HepG2 (cell line): ENCODE results near the gene SLC39A3. TPM values are rescaled to one million over a fixed set of nuclear protein-coding genes. Genes with fewer than 3 reads are reported as not detected.

Experiments used
- ATAC-seq: fragments of 200-7000 bp; cut with Tn5 transposase; 3 replicates; pipeline ENCODE4 v1.9.1; 2020; ENCODE audit warnings: mild to moderate bottlenecking, moderate library complexity
- BruUV-seq: library from RNA; stranded (reverse); fragments of 400-500 nt; replicated peaks from 2 replicates; lab custom pipeline; 2021; lab: Mats Ljungman, UMichigan
- CTCF ChIA-PET: fragments of 300-600 bp; formaldehyde crosslinking; extraction: SDS; loops from one replicate; lab custom pipeline; 2021; ENCODE audit warnings: low total read pairs, inconsistent platforms, low intra/inter-chr PET ratio; lab: Yijun Ruan, JAX
- POLR2A ChIA-PET: fragments of 350-600 bp; sonication (Branson Sonifier 250); formaldehyde crosslinking; loops from one replicate; lab custom pipeline; 2020; ENCODE audit warnings: antibody characterized with exemption, inconsistent platforms; lab: Yijun Ruan, JAX
- DNase-seq: peaks from one replicate; pipeline ENCODE4 v3.0.0-alpha.2; 2015; ENCODE audit warnings: low spot score
- FAIRE-seq: peaks from 3 replicates; lab custom pipeline; 2011; peaks lifted over from hg19 to GRCh38; lab: Jason Lieb, UNC
- H2AFZ ChIP-seq: one replicate; pipeline ENCODE4 v1.6.1; 2011; ENCODE audit warnings: low read length, inconsistent platforms
- H3K27ac ChIP-seq: fragments of 300-600 bp; 3 replicates; pipeline ENCODE4 v1.8.0; 2011; ENCODE audit warnings: mixed run types, mild to moderate bottlenecking, mixed read lengths, low read length, inconsistent platforms; ENCODE audit not compliant: insufficient read depth; ENCODE audit errors: extremely low read length
- H3K27me3 ChIP-seq, 2 experiments: fragments of 200-600 bp in 1 of 2; 2 replicates in 1 of 2; 3 replicates in 1 of 2; pipeline versions ENCODE4 v1.6.0 to v1.8.0; 2011; ENCODE audit warnings: low read length in 2 of 2, mild to moderate bottlenecking in 2 of 2, moderate library complexity in 2 of 2, inconsistent platforms in 1 of 2; ENCODE audit not compliant: insufficient read depth in 2 of 2, control insufficient read depth in 1 of 2
- H3K36me3 ChIP-seq, 2 experiments: fragments of 200-600 bp in 1 of 2; replicated peaks in 1 of 2; 2 replicates in 1 of 2; 3 replicates in 1 of 2; pipeline versions ENCODE4 v1.5.1 to v1.8.0; 2011; ENCODE audit warnings: low read length in 2 of 2, inconsistent platforms in 1 of 2; ENCODE audit not compliant: insufficient read depth in 2 of 2, control insufficient read depth in 1 of 2
- H3K4me1 ChIP-seq: 2 replicates; pipeline ENCODE4 v1.5.1; 2012; ENCODE audit warnings: low read length, inconsistent platforms; ENCODE audit not compliant: insufficient read depth
- H3K4me2 ChIP-seq: 2 replicates; pipeline ENCODE4 v1.6.0; 2011; ENCODE audit warnings: low read depth, low read length, inconsistent platforms
- H3K4me3 ChIP-seq, 3 experiments: fragments of 200-600 bp in 1 of 3; sonication (generic), shearing (Covaris generic) in 1 of 3; replicated peaks in 1 of 3; 2 replicates each; pipeline ENCODE4 v1.5.1; 2011 to 2016; ENCODE audit warnings: low read length in 3 of 3, inconsistent platforms in 2 of 3, low read depth in 2 of 3, mild to moderate bottlenecking in 2 of 3, control low read depth in 1 of 3, mixed read lengths in 1 of 3; ENCODE audit not compliant: insufficient read depth in 1 of 3
- H3K79me2 ChIP-seq: one replicate; pipeline ENCODE4 v1.6.1; 2011; ENCODE audit warnings: low read length, inconsistent platforms; ENCODE audit not compliant: insufficient read depth
- H3K9ac ChIP-seq: 2 replicates; pipeline ENCODE4 v1.6.0; 2011; ENCODE audit warnings: mild to moderate bottlenecking, low read depth, low read length, inconsistent platforms; ENCODE audit not compliant: insufficient read depth
- H3K9me3 ChIP-seq: 2 replicates; pipeline ENCODE4 v1.5.1; 2012; ENCODE audit warnings: mild to moderate bottlenecking, low read length
- H4K20me1 ChIP-seq: 2 replicates; pipeline ENCODE4 v1.6.0; 2011; ENCODE audit warnings: inconsistent platforms, mild to moderate bottlenecking, low read length, moderate library complexity; ENCODE audit not compliant: insufficient read depth
- AGO2 ChIP-seq: fragments of 200-400 bp; formaldehyde crosslinking; optimal IDR thresholded peaks from 2 replicates; pipeline ENCODE3; 2017; ENCODE audit warnings: mild to moderate bottlenecking, low read depth, low read length, moderate library complexity
- GATAD2A ChIP-seq: IDR thresholded peaks from 2 replicates; pipeline ENCODE4 v1.6.1; 2016
- NONO ChIP-seq, 2 experiments: fragments of 450-650 bp in 1 of 2; sonication (generic) in 1 of 2; formaldehyde crosslinking in 1 of 2; IDR thresholded peaks in 1 of 2; conservative IDR thresholded peaks in 1 of 2; 2 replicates each; pipeline versions ENCODE4 v1.6.1 to v1.8.0; 2017 to 2022; ENCODE audit warnings: mild to moderate bottlenecking in 1 of 2, missing genetic modification reagents in 1 of 2, moderate library complexity in 1 of 2
- ONECUT2 ChIP-seq: sonication (generic); formaldehyde crosslinking; IDR thresholded peaks from 2 replicates; pipeline ENCODE4 v1.4.0; 2020; ENCODE audit warnings: missing genetic modification reagents
- RCOR2 ChIP-seq: IDR thresholded peaks from 2 replicates; pipeline ENCODE4 v1.6.1; 2016; ENCODE audit warnings: missing biosample characterization, missing genetic modification reagents
- SP1 ChIP-seq, 2 experiments: fragments of 450-650 bp in 1 of 2; sonication (generic) in 1 of 2; formaldehyde crosslinking in 1 of 2; IDR thresholded peaks; 2 replicates each; pipeline versions ENCODE4 v1.4.0 to v1.6.1; 2016 to 2020; ENCODE audit warnings: missing genetic modification reagents in 1 of 2
- ZBTB21 ChIP-seq: sonication (generic); formaldehyde crosslinking; IDR thresholded peaks from 2 replicates; pipeline ENCODE4 v1.4.0; 2020; ENCODE audit warnings: missing genetic modification reagents
- ZNF615 ChIP-seq: sonication (generic); formaldehyde crosslinking; IDR thresholded peaks from 2 replicates; pipeline ENCODE4 v1.5.0; 2020; ENCODE audit warnings: mild to moderate bottlenecking, missing genetic modification reagents, borderline replicate concordance
- ZNF652 ChIP-seq: IDR thresholded peaks from 2 replicates; pipeline ENCODE4 v1.6.1; 2016; ENCODE audit warnings: low read depth, borderline replicate concordance
- ZNF746 ChIP-seq: sonication (generic); formaldehyde crosslinking; IDR thresholded peaks from 2 replicates; pipeline ENCODE4 v1.8.0; 2022; ENCODE audit warnings: mild to moderate bottlenecking, missing genetic modification reagents
- WGBS: methylation state at CpG from one replicate; pipeline ENCODE4 v1.1.6; 2017; ENCODE audit warnings: low lambda C conversion rate; 5-methylcytosine and 5-hydroxymethylcytosine counted together
- in situ Hi-C: cut with HindIII; loops from 2 replicates; pipeline ENCODE4 v1.10.0; 2017; ENCODE audit warnings: low pct_unique_long_range_greater_than_20kb; ENCODE audit not compliant: extremely low pct_ligation_motif_present
- intact Hi-C: fragments of 100-400 bp; cut with micrococcal nuclease; formaldehyde crosslinking; loops from one replicate; pipeline ENCODE4 v1.10.0; 2022; ENCODE audit not compliant: unreplicated experiment
- polyA plus RNA-seq, 8 experiments: library from polyadenylated mRNA; depleted of rRNA in 3 of 8; stranded (reverse) in 7 of 8; unstranded in 1 of 8; fragments of >200 nt; fragmentation: Illumina TruSeq in 4 of 8; extraction: Trizol in 4 of 8; gene quantifications; 2 replicates each; pipeline versions ENCODE4 v1.2.1 to v1.2.3, GENCODE V29; 2011 to 2016; ENCODE audit warnings: low read depth in 4 of 8, missing spikeins in 1 of 8, mixed read lengths in 1 of 8; ENCODE audit not compliant: insufficient read depth in 1 of 8
- total RNA-seq, 5 experiments: library from RNA; depleted of rRNA; stranded (reverse); fragments of >200 nt; fragmentation: Illumina TruSeq; extraction: Trizol; gene quantifications; 2 replicates each; pipeline ENCODE4 v1.2.3, GENCODE V29; 2016; ENCODE audit warnings: low read depth in 1 of 5
- TF ChIP-seq, protein P1 (sequence below): IDR thresholded peaks from 2 replicates; pipeline ENCODE4 v1.6.1; 2016; ENCODE audit warnings: mild to moderate bottlenecking
- TF ChIP-seq, protein P2 (sequence below): IDR thresholded peaks from 2 replicates; pipeline ENCODE4 v1.6.1; 2016

The SLC39A3 gene
- total and polyA plus RNA-seq, 2 of the 13 experiments (the other 11 are each of a cell fraction or from before 2014, with no cell fraction given): 33.6 to 41.6 TPM

GRCh38 chr19:2777952-2778683 is 38.3 kb upstream of the SLC39A3 start:
- no peak for FAIRE-seq
- Histone ChIP-seq H3K4me3 (no peak overlapping the region), H4K20me1 (peaks cover 9% of the 10 kb centered on the region; the same call in 1 of the 2 replicates)
- WGBS: 94% methylated on average over 19 of the region's 19 CpGs
- TF ChIP-seq ZNF746 (CRISPR knock-in tag) (no peak), GATAD2A (CRISPR knock-in tag) (no peak), SP1 (IDR thresholded peaks at IDR 0.05) (no peak), SP1 (CRISPR knock-in tag; IDR thresholded peaks at IDR 0.05) (no peak), ZBTB21 (CRISPR knock-in tag) (no peak), NONO (IDR thresholded peaks at IDR 0.05) (no peak), NONO (CRISPR knock-in tag; conservative IDR thresholded peaks at IDR 0.05) (no peak), ZNF615 (CRISPR knock-in tag) (no peak), RCOR2 (CRISPR knock-in tag) (no peak), ZNF652 (CRISPR knock-in tag) (no peak), ONECUT2 (no peak), AGO2 (no peak)
- TF ChIP-seq, protein P1, sequence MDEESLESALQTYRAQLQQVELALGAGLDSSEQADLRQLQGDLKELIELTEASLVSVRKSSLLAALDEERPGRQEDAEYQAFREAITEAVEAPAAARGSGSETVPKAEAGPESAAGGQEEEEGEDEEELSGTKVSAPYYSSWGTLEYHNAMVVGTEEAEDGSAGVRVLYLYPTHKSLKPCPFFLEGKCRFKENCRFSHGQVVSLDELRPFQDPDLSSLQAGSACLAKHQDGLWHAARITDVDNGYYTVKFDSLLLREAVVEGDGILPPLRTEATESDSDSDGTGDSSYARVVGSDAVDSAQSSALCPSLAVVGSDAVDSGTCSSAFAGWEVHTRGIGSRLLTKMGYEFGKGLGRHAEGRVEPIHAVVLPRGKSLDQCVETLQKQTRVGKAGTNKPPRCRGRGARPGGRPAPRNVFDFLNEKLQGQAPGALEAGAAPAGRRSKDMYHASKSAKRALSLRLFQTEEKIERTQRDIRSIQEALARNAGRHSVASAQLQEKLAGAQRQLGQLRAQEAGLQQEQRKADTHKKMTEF (CRISPR knock-in tag): no peak
- TF ChIP-seq, protein P2, sequence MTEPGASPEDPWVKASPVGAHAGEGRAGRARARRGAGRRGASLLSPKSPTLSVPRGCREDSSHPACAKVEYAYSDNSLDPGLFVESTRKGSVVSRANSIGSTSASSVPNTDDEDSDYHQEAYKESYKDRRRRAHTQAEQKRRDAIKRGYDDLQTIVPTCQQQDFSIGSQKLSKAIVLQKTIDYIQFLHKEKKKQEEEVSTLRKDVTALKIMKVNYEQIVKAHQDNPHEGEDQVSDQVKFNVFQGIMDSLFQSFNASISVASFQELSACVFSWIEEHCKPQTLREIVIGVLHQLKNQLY: no peak
- TF ChIP-seq, all 625 proteins: peak for 0
- in situ Hi-C loops (no loop called here), intact Hi-C loops (no loop called here)
- Histone ChIP-seq H3K4me2 (no peak overlapping the region), H3K9ac (no peak overlapping the region), H3K4me1 (peaks cover 62% of the 10 kb centered on the region), H3K27ac (no peak overlapping the region), H3K9me3 (no peaks in the 10 kb centered on the region), H3K79me2 (peaks cover 90% of the 10 kb centered on the region), H2AFZ (no peak overlapping the region), H3K36me3 (peaks cover 0 to 10% of the 10 kb centered on the region in 2 experiments; a peak in 3 of 5 replicates), H3K27me3 (no peaks in the 10 kb centered on the region; a peak in 1 of 5 replicates)
- ChIA-PET POLR2A (no interaction called here), CTCF (no interaction called here)
- ATAC-seq (no peak), DNase-seq (no peak)
- no TSS peak for BruUV-seq
